Epithelial cell of proximal tubule (primary cell): ENCODE results near the gene TREX2. TPM values are rescaled to one million over a fixed set of nuclear protein-coding genes. Genes with fewer than 3 reads are reported as not detected.

Experiments
- DNase-seq: peaks from one replicate; pipeline ENCODE4 v3.0.0-alpha.2; 2011; ENCODE audit warnings: low read depth
- H3K4me3 ChIP-seq: 2 replicates; pipeline ENCODE4 v1.5.1; 2011; ENCODE audit warnings: low read depth, mild to moderate bottlenecking, low read length
- CTCF ChIP-seq: conservative IDR thresholded peaks from 2 replicates; pipeline ENCODE4 v1.5.1; 2012; ENCODE audit warnings: low read depth, mild to moderate bottlenecking, low read length
- total RNA-seq: library from RNA; depleted of rRNA; stranded (reverse); fragments of >200 nt; gene quantifications from 2 replicates; pipeline ENCODE4 v1.2.3, GENCODE V29; 2015

The TREX2 gene
- total RNA-seq, 1 donor from 2014 or later, result not detected

GRCh38 chrX:153445106-153445855 lies 575 bp downstream of the TREX2 start:
- no peak for DNase-seq
- no peak overlapping the region for H3K4me3 ChIP-seq
- TF ChIP-seq CTCF, result no peak

GRCh38 chrX:153444333-153445011 lies 1.4 kb downstream of the TREX2 start:
- no peak for TF ChIP-seq CTCF
- H3K4me3 ChIP-seq, result no peak overlapping the region
- DNase-seq, result no peak

- H3K4me3 ChIP-seq, result no peak overlapping the region
- no peak for DNase-seq
- TF ChIP-seq CTCF, result no peak
Observed at GRCh38 chrX:153443476-153444332, 2.2 kb downstream of the TREX2 start.

GRCh38 chrX:153442463-153442862 lies 3.4 kb downstream of the TREX2 start:
- H3K4me3 ChIP-seq, result no peak overlapping the region
- no peak for TF ChIP-seq CTCF
- DNase-seq, result no peak

- no peak overlapping the region for H3K4me3 ChIP-seq
- no peak for DNase-seq
- no peak for TF ChIP-seq CTCF
Observed at GRCh38 chrX:153441981-153442380, 3.9 kb downstream of the TREX2 start.

- TF ChIP-seq CTCF, result no peak
- no peak overlapping the region for H3K4me3 ChIP-seq
- no peak for DNase-seq
Observed at GRCh38 chrX:153441296-153441695, 4.6 kb downstream of the TREX2 start.
